Fibroblast of lung (primary cell): Measurements from ENCODE around the gene KIF19. TPM values are rescaled to one million over a fixed set of nuclear protein-coding genes. Genes with fewer than 3 reads are reported as not detected.

ENCODE experiments used
- DNase-seq, 2 donors: peaks; one replicate each; pipeline versions ENCODE4 v3.0.0 to v3.0.0-alpha.2; 2010; ENCODE audit warnings: low read depth in 2 of 2
- H2AFZ ChIP-seq: 2 replicates; pipeline ENCODE4 v1.5.1; 2012; ENCODE audit warnings: low read length, control low read depth, inconsistent platforms
- H3K27ac ChIP-seq: 2 replicates; pipeline ENCODE4 v1.5.1; 2011; ENCODE audit warnings: low read length, control low read depth; ENCODE audit not compliant: insufficient read depth
- H3K27me3 ChIP-seq: 2 replicates; pipeline ENCODE4 v1.5.1; 2011; ENCODE audit warnings: mild to moderate bottlenecking, low read length; ENCODE audit not compliant: control insufficient read depth, insufficient read depth
- H3K36me3 ChIP-seq: 2 replicates; pipeline ENCODE4 v1.5.1; 2011; ENCODE audit warnings: low read length; ENCODE audit not compliant: control insufficient read depth, insufficient read depth
- H3K4me1 ChIP-seq: 2 replicates; pipeline ENCODE4 v1.5.1; 2011; ENCODE audit warnings: low read length; ENCODE audit not compliant: control insufficient read depth, insufficient read depth; ENCODE audit errors: extremely low read depth
- H3K4me2 ChIP-seq: 2 replicates; pipeline ENCODE4 v1.5.1; 2011; ENCODE audit warnings: low read length, control low read depth; ENCODE audit not compliant: insufficient read depth; ENCODE audit errors: extremely low read depth
- H3K4me3 ChIP-seq, 4 experiments: fragments of 200-600 bp in 1 of 4; sonication (generic) in 1 of 4; replicated peaks in 1 of 4; 2 replicates each; pipeline ENCODE4 v1.5.1; 2011 to 2016; ENCODE audit warnings: low read length in 4 of 4, low read depth in 3 of 4, mild to moderate bottlenecking in 3 of 4, control low read depth in 2 of 4, inconsistent platforms in 1 of 4, mixed read lengths in 1 of 4; ENCODE audit not compliant: insufficient read depth in 1 of 4; ENCODE audit errors: control extremely low read depth in 1 of 4
- H3K79me2 ChIP-seq: 2 replicates; pipeline ENCODE4 v1.5.1; 2012; ENCODE audit warnings: mild to moderate bottlenecking, low read length, inconsistent platforms; ENCODE audit not compliant: control insufficient read depth, insufficient read depth
- H3K9ac ChIP-seq: 2 replicates; pipeline ENCODE4 v1.5.1; 2011; ENCODE audit warnings: mild to moderate bottlenecking, low read length, control low read depth; ENCODE audit not compliant: insufficient read depth
- H3K9me3 ChIP-seq: 2 replicates; pipeline ENCODE4 v1.5.1; 2012; ENCODE audit warnings: low read depth, low read length; ENCODE audit not compliant: control insufficient read depth, insufficient read depth
- H4K20me1 ChIP-seq: 2 replicates; pipeline ENCODE4 v1.5.1; 2011; ENCODE audit warnings: low read length; ENCODE audit not compliant: control insufficient read depth, insufficient read depth; ENCODE audit errors: extremely low read depth
- EZH2 ChIP-seq: IDR thresholded peaks from 2 replicates; pipeline ENCODE4 v1.5.1; 2012; ENCODE audit warnings: low read length, control low read depth, mild to moderate bottlenecking; ENCODE audit errors: missing control alignments
- polyA plus RNA-seq, 2 donors: library from polyadenylated mRNA; depleted of rRNA in 1 of 2; stranded (reverse) in 1 of 2; unstranded in 1 of 2; fragments of >200 nt; gene quantifications; 2 replicates each; pipeline ENCODE4 v1.2.1, GENCODE V29; 2011 to 2012; ENCODE audit warnings: missing spikeins in 1 of 2
- total RNA-seq: library from RNA; depleted of rRNA; stranded (reverse); fragments of >200 nt; gene quantifications from 2 replicates; pipeline ENCODE4 v1.2.1, GENCODE V29; 2014
- TF ChIP-seq, protein P1 (sequence below), 2 donors: IDR thresholded peaks in 1 of 2; conservative IDR thresholded peaks in 1 of 2; 1 replicate in 1 of 2; 2 replicates in 1 of 2; pipeline ENCODE4 v1.5.1; 2011 to 2012; ENCODE audit warnings: low read length in 2 of 2, control low read depth in 1 of 2, inconsistent platforms in 1 of 2, low read depth in 1 of 2, mild to moderate bottlenecking in 1 of 2

The KIF19 gene
- total and polyA plus RNA-seq, 2 donors (not counting 1 experiment from before 2014, with no cell fraction given): under 0.01 TPM; not detected in 1

DNA sequence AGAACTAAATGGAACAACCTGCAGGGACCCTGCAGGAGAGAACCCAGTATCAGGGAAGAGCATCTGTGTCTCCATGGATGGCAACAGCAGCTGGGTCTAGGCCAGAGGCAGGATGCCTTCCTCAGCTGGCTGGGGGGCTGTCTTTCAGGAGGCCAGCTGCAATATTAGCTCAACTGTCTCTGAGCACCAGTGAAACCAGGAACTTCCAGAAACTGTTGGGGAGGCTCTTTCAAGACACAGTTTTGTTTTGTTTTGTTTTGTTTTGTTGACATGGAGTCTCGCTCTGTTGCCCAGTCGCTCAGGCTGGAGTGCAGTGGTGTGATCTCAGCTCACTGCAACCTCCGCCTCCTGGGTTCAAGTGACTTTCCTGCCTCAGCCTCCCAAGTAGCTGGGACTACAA is 48.8 kb downstream of the KIF19 start:
- Histone ChIP-seq H3K36me3 (no peaks in the 10 kb centered on the region), H3K4me1 (no peaks in the 10 kb centered on the region), H3K4me3 (no peak overlapping the region), H3K4me2 (no peak overlapping the region), H3K27me3 (no peaks in the 10 kb centered on the region), H3K27ac (no peak overlapping the region), H3K79me2 (no peaks in the 10 kb centered on the region), H3K9ac (no peak overlapping the region), H4K20me1 (no peaks in the 10 kb centered on the region), H2AFZ (no peak overlapping the region), H3K9me3 (no peaks in the 10 kb centered on the region)
- DNase-seq: no peak
- TF ChIP-seq, protein P1, sequence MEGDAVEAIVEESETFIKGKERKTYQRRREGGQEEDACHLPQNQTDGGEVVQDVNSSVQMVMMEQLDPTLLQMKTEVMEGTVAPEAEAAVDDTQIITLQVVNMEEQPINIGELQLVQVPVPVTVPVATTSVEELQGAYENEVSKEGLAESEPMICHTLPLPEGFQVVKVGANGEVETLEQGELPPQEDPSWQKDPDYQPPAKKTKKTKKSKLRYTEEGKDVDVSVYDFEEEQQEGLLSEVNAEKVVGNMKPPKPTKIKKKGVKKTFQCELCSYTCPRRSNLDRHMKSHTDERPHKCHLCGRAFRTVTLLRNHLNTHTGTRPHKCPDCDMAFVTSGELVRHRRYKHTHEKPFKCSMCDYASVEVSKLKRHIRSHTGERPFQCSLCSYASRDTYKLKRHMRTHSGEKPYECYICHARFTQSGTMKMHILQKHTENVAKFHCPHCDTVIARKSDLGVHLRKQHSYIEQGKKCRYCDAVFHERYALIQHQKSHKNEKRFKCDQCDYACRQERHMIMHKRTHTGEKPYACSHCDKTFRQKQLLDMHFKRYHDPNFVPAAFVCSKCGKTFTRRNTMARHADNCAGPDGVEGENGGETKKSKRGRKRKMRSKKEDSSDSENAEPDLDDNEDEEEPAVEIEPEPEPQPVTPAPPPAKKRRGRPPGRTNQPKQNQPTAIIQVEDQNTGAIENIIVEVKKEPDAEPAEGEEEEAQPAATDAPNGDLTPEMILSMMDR (conservative IDR thresholded peaks at IDR 0.05 in 1 of 2, IDR thresholded peaks at IDR 0.05 in 1 of 2; ENCODE audit: low read depth in 1 of 2, low read length in 2 of 2): no peak
- TF ChIP-seq EZH2: no peak

DNA sequence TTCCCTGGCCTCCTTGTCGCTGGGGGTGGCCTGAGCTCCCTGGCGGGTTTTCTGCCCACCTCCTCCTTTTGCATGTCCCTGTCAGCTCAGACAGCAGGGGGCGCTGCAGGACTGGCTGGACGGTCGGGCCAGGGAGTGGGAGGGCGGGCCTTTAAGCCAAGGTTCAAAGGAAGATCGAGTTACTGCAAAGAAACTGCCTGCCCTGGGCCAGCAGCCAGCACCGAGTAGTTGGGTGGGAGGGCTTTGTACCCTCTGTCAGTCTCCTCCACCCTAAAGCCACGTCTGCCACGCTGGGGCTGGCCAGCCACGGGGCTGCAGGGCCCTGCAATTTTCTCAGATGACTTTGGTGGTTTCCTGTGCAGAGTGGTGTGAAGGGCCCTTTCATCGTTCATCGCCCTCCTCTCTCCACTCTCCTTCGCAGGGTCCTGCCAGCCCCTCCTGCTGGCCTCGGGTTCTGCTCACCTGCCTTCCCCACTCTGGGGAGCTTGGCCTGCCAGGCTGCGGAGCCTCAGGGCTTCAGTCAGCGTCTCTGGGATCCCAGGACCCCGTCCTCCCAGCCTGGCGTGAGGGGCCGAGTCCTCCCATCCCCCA is 53.6 kb downstream of the KIF19 start:
- no peak overlapping the region for H3K27ac ChIP-seq
- H3K36me3 ChIP-seq: no peaks in the 10 kb centered on the region
- no peak for TF ChIP-seq EZH2
- TF ChIP-seq, protein P1 (conservative IDR thresholded peaks at IDR 0.05 in 1 of 2, IDR thresholded peaks at IDR 0.05 in 1 of 2; ENCODE audit: low read depth in 1 of 2, low read length in 2 of 2): peak; percentile 64 to 74
- no peaks in the 10 kb centered on the region for H4K20me1 ChIP-seq
- no peak overlapping the region for H3K4me3 ChIP-seq
- no peak overlapping the region for H3K4me2 ChIP-seq
- no peaks in the 10 kb centered on the region for H3K79me2 ChIP-seq
- no peaks in the 10 kb centered on the region for H3K9me3 ChIP-seq
- no peaks in the 10 kb centered on the region for H3K27me3 ChIP-seq
- DNase-seq: peak; percentile 62 to 74
- no peak overlapping the region for H3K9ac ChIP-seq
- H3K4me1 ChIP-seq: no peaks in the 10 kb centered on the region
- no peak overlapping the region for H2AFZ ChIP-seq

DNA sequence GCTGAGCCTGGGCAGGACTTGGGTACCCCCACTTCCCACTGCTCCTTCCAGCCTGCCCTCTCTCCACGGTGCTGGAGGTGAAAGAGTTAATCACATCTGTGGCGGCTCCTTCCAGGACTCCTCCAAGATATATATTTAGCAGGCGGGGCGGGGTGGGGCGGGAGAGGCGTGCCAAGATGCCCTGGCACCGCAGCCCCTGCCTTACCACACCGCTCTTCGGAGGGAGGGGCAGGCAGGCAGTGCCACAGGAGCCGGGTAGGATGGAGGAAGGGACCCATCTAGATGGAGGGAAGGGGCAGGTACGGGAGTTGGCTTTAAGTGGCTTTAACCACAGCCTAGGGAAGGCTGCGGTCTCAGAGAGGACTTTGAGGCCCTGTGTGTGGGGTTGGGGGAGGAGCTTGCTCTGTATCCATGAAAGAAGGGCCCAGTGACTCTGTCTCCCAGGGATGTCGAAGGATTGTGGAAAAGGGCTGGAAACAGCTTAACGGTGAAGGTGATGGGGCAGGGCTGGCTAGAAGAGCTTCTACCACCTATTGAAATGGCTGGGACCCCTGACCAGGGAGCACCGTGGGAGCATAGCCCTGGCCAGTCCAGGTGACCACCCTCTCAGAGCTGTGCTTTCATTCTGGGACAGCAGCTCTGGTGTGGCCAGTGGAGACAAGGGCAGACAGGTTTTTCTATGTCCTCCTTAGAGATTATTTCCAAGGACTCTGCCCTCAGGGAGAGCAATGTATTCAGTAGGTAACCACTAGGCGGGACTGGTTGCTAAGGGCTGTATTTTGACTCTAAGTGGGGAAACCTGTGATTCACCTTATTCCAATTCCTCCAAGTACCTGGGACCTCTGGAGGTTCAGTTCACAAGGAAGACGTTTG is 54.3 kb downstream of the KIF19 start:
- Histone ChIP-seq H3K4me1 (no peaks in the 10 kb centered on the region), H4K20me1 (no peaks in the 10 kb centered on the region), H3K4me2 (no peak overlapping the region), H2AFZ (no peak overlapping the region), H3K27ac (no peak overlapping the region), H3K4me3 (no peak overlapping the region), H3K27me3 (no peaks in the 10 kb centered on the region), H3K36me3 (no peaks in the 10 kb centered on the region), H3K79me2 (no peaks in the 10 kb centered on the region), H3K9ac (no peak overlapping the region), H3K9me3 (no peaks in the 10 kb centered on the region)
- no peak for TF ChIP-seq EZH2
- TF ChIP-seq, protein P1 (conservative IDR thresholded peaks at IDR 0.05 in 1 of 2, IDR thresholded peaks at IDR 0.05 in 1 of 2; ENCODE audit: low read depth in 1 of 2, low read length in 2 of 2): no peak
- DNase-seq: no peak
